HL-60/S4 (cell line): Measurements from ENCODE around the gene CSTB.

Experiments used
- in situ Hi-C: fragments of 300-500 bp; cut with MboI; formaldehyde crosslinking; loops from 2 replicates; pipeline ENCODE4 v1.14.3; 2022; ENCODE audit warnings: low sequenced_read_pairs

The CSTB gene

DNA sequence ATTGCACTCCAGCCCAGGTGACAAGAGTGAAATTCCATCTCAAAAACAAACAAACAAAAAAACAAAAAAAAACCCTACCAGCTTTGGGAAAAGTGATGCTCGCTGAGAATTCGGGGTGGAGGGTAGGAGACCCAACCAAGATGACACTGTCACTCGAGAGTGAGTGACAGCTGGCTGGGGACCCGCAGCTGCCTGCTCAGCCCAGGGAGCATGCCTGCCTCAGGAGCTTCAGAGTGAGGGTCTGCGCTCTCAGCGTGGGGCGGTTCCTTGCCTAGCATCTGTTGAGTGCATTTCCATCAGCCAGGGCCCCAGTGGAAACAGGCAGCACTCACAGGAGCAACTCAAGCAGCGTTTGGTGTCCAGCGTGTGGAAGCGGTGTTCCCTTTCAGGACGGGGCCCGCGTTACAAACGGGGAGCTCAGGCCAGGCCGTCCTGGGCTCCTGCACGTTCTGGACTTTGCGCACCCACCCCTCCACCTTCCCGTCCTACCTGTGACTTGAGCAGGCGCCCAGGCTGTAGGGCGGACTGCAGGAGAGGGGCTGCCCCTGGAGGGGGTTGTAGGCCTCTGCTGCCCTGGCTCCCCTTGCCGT is 5.9 kb downstream of the CSTB start:
- in situ Hi-C loops: no loop called here

DNA sequence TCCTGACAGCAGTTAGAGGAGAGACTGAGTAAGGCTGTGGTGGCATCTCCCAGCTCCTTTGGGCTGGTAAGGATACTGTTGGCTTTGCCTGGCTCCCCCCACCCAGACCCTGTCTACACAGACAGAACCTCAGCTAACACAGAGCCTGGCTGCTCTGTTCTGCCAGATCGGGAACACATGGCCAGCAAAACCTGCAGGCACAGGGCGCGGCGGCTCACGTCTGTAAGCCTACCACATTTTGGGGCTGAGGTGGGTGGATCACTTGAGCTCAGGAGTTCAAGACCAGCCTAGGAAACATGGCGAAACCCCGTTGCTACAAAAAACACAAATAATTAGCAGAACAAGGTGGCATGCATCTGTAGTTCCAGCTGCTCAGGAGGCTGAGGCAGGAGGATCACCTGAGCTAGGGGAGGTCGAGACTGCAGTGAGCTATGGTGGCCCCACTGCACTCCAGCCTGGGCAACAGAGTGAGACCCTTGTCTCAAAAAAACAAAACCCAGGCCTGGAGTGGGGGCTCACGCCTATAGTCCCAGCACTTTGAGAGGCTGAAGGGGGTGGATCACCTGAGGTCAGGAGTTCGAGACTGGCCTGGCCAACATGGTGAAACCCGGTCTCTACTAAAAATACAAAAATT is 6.7 kb downstream of the CSTB start:
- in situ Hi-C loops: no loop called here

DNA sequence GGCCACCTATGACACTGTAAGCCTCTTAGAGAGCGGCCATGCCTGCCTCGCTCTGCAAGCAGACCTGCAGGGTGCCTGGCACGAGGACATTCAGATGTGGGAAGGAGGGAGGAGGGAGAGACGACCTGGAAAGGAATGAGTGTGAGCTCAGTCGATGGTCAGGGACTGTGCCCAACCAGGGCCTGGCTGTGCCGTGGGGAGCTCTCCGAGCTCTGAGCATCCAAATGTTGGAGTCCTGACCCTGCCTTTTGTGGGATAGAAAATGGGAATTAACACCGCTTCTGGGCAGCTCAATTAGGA is 7.3 kb downstream of the CSTB start:
- in situ Hi-C loops: no loop called here

DNA sequence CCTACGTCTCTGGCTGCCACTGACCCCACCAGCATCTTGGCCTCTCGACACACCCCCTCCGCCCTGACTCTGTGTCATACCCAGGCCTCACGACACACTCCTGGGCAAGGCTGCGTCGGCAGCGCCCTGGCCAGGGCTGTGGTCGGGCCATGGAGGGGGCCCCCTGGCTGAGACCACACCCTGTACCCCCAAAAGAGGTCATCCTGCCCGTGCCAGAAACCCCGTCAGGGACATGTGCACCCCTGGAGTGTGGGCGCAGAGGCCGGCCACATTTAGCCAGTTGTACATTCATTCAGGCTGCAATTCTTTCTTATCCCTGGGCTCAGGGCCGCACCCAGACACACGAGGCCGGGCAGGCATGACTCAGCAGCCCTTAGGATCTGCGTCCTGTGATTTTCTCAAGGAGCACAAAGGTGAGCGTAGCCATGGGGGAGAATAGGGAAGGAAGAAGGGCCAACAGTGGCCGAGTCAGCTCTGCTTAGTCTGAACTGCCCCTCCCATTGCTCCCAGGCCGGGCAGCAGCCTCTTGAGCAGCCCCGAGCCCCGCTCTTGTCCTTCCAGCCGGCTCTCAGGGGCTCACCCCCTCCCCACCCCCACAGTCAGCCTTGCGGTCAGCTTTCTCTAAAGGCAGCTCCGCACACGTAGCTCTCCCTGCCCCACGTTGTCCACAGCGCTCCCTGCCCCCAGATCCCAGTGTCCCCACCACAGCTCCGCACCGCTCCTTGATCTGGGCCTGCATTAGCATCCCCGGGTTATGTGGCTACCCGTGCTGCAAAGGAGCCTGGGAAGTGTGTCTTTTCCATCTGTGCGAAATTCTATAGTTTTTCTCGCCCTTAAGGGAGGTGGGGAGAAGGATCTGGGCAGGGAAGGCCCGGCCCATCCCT is 7.9 kb downstream of the CSTB start:
- in situ Hi-C loops: no loop called here

DNA sequence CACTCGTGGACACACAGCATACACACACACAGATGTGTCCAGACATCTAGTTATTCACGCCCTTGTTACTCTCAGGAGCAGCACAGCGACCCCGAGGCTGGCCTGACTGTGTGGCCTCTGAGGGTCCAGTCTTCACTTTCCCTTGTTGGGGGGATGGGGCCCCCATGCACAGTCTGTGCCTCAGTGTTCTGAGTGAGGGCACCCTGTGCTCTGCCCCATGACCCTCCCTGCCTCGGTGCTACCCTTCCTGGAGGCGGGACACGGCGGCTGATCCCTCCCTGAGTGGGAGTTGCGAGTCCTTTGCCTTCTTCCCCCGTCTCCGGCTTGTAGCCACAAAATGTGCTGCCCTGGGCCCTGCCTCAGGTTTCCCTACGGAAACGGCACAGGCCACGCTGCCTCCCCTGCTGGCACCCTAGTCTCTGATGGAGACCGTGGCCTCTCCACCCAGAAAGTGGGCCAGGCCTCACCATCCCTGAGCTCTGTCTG is 8.6 kb downstream of the CSTB start:
- in situ Hi-C loops: no loop called here

DNA sequence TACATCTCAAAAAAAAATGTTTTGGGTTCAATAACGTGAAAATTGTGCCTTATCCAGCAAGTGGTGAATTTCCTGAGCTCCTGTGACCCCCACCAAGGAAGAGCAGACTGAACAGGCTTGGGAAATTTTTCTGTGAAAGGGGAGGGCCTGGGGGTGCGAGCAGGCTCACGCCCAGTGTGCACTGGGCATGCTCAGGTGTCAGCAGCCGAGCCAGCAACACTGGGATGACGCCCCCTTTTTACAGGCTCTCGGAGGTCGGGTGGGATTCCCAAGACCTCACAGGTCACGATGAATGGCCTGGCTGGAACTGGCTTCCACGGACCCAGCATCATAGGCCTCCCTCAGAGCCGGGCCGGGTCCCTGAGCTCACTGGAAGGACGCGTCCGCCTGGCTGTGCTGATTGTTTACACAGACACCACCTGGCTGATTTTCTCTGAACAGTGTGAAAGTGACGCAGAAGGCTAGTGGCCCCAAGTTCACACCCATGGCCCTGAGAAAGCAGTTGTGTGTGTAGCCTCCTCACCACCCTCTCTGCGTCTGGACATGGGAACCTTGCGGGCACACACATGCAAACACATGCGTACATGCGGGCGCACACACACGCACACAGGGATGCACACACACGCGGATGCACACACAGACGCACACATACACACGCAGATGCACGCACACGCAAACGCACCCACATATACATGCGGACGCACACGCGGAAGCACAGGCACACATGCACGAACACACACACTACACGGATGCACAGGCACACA is 9.2 kb downstream of the CSTB start:
- in situ Hi-C loops: no loop called here

DNA sequence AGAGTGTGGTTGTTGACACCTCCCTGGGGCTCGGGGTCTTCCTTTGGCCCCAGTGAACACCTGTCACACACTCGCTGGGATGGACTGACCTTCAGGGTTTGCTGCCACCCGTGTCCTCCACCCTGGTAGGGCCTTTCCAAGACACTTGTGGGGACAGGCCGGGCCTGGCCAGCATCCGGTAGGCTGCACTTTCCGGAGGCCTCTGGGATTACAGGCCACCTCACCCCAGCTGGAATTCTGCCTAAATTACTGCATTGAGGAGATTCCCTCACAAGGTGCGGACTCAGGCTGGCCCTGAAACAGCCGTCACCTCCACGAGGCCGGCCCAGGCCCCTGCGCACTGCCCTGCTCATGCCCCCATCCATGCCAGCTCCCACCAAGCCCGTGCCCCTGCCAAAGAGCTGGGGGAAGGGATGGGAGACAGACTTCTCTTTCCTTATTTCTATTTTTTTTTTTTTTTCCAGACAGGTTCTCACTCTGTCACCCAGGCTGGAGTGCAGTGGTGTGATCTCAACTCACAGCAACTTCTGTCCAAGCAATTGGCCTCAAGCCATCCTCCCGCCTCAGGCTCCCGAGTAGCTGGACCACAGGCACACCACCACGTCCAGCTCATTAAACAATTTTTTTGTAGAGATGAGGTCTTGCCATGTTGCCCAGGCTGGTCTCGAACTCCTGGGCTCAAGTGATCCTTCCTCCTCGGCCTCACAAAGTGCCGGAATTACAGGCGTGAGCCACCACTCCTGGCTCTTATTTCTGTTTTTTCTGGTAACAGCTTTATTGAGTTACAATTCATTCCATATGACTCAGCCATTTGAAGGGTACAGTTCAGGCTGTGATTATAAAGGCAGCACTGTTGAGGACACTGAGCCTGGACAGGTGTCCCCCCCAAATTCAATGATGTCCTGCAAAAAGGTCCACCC is 11.3 kb downstream of the CSTB start:
- in situ Hi-C loops: no loop called here

DNA sequence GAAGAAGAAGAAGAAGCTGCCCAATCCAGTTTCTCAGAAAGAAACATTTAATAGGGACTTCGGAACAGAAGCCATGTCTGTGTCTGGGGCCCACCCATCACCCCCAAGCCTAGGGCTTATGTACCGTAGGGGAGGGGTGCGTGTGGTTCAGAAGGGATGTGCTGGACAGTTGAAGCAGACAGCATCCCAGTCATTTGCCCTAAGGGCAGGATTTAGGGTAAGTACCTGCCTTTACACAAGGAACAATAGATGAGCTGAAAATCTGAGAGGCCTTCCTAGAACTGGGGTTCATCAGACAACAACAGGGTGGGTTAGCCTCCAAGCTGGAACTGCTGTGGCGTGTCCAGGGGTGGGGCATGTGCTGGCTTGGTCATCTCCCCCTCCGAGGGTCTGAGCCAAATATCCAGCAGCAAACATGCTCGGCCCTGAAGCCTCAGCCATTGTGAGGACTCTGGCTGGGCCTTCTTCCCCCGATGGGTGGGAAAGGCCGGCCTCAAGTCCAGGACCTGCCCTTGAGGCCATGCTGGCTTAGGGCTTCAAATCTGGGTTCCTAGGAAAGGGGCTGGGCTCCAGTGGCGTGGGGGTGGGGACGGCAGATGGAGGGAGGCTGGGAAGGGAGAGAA is 12.1 kb downstream of the CSTB start:
- in situ Hi-C loops: no loop called here

DNA sequence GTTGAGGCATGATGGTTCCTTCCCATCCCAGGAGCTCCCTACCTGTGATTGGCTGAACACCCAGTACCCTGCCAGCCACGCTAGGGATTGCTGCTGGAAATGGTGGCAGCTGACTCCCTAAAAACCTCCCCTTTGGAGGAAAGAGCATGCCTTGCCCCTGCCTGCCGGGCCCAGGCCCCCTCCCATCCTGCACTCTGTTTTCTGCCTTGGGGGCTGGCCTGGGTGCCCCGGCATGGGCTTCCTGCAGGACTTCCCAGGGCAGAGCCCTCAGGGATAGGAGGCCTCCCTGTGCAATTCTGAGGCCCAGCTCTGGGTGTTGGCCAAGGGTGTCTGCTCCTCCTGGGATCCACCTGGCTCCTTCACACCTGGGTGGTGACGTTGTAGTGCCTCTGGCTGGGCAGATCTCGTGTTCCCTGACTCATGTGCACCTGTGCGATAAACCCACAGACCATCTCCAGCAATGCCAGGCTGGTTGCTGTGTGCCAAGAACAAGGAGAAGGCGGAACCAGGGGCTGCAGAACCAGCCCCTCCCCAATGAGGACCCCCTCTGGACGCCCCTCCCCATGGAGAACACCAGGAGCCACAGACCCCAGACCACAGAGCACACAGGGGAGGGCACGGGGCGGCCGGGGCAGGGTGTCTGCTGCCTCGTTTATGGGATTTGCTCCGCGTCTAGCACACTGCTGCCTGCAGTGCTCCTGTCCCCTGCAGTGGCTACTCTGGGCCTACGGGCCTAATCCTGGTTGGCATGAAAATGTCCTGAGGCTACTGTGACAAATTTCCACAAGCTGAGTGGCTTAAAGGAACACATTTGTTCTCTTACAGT is 13.6 kb downstream of the CSTB start:
- in situ Hi-C loops: no loop called here

DNA sequence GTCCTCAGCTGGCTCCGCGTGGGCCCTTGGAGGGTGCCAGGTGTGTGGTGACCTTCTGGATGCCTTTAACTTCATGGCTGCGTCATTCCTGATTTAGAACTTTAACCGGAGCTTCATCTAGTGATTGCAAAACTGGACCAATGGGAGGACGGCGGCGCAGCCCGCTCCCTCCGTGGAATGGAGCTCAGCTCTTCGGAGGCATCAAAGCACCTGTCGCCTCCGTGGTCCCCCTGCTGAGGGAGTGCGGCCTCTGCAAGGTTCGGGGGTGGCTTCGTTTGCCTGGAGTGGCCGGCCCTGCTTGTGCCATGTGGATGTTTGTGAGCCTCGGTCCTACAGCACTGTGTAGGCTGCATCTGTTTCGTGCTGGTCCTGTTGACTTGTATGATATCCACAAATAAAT is 14.2 kb downstream of the CSTB start:
- in situ Hi-C loops: no loop called here

DNA sequence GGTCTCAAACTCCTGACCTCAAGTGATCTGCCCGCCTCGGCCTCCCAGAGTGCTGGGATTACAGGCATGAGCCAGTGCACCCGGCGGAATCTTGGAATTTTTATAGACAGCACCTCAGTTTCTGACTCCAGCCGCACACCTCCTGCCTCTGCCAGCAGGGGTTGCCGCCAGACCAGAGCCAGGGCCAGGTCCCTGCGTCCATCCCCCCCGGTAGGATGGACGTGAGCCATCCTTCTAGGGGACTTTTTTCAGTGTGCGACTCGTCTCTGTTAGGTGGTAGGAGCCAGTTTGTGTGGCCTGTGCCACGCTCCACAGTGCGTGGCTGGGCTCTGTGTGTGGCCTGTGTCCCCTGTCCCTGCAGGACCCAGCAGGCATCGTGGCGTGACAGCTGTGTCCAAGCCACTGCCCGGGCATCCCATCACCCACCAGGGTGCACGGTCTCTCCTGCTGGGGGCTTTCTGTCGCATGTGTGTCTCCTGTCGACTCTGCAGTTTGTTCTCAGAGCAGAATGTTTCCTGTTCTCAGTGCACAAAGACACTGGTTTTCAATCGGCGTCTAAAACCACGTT is 15.6 kb downstream of the CSTB start:
- in situ Hi-C loops: no loop called here

DNA sequence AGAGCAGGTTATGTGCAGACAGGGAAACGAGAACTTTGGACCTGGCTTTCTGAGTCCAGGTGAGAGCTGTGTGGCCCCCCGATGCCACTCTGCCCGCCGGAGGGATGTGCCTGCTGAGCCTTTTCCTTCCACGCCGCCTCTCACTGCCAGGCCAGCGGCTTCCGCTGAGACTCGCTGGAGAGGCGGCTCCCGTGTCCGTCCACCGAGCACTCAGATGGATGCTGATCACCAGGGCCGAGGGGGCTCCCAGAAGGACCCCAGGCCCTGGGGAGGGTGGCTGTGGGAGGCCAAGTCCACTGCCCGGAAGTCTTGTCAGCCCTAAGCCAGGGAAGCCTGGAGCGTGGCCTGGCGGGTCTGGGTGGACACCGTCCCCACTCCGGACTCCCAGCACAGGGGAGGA is 16.5 kb downstream of the CSTB start:
- in situ Hi-C loops: no loop called here

DNA sequence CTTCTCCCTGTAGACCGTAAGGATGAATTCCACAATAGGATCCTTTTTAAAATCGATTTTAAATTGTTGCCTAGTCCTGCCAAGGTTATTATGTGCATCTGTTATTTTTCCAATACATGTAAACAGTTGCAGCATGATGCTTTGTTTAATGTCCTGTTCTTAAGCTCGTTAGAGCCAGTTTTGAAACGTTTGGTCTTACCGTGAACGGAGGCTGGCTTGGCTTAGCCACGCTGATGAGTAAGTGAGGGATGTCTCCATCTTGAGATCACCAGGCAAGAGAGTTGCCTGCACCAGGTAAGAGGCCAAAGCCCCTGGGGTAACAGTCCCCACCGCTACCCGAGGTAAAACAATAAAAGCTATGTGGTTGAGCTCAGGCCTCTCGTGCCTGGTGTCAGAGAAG is 17.3 kb downstream of the CSTB start:
- in situ Hi-C loops: no loop called here

DNA sequence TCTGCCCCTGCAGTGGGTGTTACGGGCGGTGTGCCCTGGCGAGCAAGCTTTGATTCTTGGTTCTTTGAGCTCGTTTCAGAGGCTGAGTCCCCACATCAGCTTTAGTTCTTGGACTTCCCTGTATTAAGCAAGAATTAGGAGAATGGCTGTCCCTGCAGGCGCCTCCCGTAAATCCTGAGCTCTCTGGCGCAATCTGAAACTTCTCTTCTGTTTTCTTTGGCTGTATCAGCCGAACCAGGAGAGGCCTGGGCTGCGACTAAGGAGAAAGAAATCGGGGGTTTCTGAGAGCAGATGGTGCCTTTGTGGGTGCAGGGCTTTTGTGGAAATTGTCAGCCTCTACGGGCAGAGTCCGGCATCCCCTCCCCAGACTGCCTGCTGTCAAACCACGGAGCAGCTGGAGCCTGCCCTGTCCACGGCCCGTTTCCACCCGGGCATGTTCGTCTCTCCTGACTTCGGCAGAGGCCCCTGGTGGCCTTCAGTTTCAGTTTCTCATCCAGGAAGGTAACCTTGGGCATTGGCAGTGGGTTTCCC is 17.9 kb downstream of the CSTB start:
- in situ Hi-C loops: no loop called here

DNA sequence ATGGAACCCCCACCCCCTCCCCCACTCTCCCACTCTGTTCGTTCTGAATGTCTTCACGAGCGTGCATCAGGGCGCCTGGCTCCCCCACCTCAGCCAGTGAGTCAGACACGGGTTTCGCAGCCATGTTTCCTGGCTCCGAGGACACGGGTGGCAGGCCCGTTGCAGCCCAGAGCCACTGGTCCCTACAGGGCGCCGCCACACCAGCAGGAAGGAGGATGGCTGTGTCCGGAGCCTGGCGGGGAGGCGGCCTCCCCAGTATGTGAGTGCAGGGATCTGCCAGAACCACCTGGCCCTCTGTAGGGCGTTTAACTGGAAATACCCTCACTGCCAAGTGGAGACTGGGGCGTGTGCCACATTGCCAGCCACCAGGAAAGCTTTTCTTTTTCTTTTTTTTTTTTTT is 18.5 kb downstream of the CSTB start:
- in situ Hi-C loops: no loop called here

DNA sequence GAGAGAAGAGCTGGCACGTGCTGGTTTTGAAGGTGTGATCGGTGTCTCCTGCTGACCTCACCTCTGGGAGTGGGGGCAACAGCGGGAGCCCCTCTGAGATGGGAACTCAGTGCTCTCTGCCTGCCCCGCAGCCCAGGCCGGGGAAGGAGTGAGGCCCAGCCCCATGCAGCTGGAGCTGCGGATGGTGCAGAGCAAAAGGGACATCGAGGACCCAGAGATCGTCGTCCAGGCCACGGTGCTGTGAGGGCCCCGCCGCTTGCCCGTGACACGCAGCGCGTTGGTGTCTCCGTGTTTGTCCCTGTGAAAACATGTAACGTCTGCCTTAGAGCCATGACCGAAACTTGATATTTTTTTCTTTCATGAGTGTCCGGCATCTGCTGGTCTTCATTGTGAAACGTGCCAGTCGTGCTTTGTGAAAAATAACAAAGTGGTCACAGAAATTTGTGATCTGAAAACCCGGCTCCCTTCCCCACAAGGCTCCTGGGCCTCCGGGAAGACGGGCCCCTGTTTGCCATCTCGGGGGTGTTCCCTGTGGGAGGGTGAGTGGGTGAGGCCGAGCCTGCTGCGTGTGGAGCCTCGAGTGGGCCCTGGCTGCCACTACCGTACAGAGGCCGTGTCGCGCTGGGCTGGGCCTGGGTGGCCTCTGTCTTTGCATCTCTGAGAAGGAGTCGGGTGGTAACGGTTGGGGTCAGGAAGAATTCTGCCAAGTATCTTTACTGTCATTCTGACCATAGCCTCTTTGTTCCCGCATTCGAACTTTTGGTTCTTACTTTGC is 20.1 kb downstream of the CSTB start:
- in situ Hi-C loops: no loop called here

DNA sequence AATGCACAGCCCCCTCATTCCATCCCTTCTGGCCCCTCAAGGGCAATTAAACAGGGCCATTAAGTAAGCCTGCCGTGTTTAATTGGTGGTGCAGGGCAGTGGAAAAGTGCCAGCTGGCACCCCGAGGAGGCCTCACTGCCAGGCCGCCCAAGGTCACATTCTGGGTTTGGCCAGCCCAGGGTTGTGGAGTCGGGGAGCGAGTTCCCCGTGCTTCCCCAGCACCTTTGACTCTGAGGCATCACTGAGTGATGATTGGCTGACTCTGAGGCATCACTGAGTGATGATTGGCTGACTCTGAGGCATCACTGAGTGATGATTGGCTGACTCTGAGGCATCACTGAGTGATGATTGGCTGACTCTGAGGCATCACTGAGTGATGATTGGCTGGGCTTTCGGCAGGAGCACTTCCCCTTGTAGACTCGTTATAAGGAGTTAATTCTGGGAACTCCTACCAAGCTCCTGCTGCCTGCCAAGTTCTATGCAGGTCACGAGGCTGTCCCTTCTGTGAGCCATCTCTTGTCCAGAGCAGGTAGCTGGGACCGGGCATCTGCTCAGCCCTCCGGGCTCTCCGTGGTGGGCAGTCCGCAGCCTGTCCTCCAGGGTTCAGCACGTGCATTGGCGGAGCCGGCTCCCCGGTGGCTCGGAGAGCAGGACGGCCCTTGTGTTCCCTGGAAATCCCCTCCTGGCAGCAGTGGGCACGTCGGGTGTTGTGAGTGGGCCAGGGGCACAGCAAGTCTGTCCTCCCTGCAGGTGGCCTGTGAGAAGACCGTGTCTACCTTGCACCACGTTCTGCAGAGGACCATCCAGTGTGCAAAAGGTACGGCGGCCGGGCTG is 20.9 kb downstream of the CSTB start:
- in situ Hi-C loops: no loop called here
